Measurements from ENCODE around the gene DTX4.

DNA sequence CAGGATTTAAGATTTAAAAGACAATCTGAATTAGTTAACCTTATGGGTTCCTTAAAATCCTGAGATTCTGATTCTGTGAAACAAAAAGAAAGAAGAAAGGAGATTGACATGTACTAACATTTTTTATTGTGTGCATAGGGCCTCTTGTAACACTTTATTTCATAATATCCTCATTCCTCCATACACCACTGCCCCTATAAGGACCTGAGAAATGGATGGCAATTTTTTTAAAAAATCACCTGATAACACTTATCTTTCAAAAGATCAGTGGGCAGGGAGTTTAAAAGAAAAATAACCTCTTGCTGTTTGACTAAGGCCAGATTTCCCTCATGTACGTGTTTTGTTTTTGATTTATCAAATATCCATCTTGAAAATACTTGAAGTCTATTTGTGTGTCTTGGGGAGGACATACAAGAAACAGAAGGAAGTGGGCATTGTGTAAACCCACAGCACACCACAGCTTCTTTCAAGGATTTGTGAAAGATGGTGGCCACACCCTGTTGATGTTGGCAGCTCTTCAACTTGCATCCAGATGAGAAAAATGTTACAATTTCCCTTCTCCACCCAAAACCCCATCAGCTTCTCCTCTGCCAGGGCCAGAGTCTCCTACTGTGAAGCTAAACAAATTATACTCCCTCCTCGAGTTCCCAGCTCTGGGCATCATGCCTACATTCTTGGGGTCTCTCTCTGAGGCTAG is 75.7 kb downstream of the DTX4 start:
- TF ChIP-seq, protein P1, sequence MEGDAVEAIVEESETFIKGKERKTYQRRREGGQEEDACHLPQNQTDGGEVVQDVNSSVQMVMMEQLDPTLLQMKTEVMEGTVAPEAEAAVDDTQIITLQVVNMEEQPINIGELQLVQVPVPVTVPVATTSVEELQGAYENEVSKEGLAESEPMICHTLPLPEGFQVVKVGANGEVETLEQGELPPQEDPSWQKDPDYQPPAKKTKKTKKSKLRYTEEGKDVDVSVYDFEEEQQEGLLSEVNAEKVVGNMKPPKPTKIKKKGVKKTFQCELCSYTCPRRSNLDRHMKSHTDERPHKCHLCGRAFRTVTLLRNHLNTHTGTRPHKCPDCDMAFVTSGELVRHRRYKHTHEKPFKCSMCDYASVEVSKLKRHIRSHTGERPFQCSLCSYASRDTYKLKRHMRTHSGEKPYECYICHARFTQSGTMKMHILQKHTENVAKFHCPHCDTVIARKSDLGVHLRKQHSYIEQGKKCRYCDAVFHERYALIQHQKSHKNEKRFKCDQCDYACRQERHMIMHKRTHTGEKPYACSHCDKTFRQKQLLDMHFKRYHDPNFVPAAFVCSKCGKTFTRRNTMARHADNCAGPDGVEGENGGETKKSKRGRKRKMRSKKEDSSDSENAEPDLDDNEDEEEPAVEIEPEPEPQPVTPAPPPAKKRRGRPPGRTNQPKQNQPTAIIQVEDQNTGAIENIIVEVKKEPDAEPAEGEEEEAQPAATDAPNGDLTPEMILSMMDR (IDR thresholded peaks at IDR 0.05) = no peak
- no peak for TF ChIP-seq POLR2AphosphoS5 (IDR thresholded peaks at IDR 0.05)
- no peak for TF ChIP-seq POLR2A (IDR thresholded peaks at IDR 0.05; ENCODE audit: low read depth)
- TF ChIP-seq EP300 (IDR thresholded peaks at IDR 0.05) = no peak

All from esophagus muscularis mucosa (tissue), 4 donors.